Lower leg skin (tissue), 4 donors: ENCODE results near the gene SDK2. TPM values are rescaled to one million over a fixed set of nuclear protein-coding genes. Genes with fewer than 3 reads are reported as not detected.

Source experiments
- DNase-seq, 2 donors: peaks; one replicate each; pipeline ENCODE4 v3.0.0-alpha.2; 2019; ENCODE audit warnings: low spot score in 2 of 2
- H3K4me3 ChIP-seq: fragments of 200-600 bp; sonication (generic); 2 replicates; pipeline ENCODE4 v1.5.1; 2017; ENCODE audit warnings: mild to moderate bottlenecking, low read depth; ENCODE audit not compliant: poor library complexity, severe bottlenecking
- CTCF ChIP-seq, 3 donors: fragments of 450-650 bp; IDR thresholded peaks; one replicate each; pipeline ENCODE4 v1.5.1; 2016; ENCODE audit warnings: antibody characterized with exemption in 3 of 3, mild to moderate bottlenecking in 3 of 3, moderate library complexity in 2 of 3
- POLR2A ChIP-seq, 2 donors: fragments of 450-650 bp; IDR thresholded peaks; one replicate each; pipeline ENCODE4 v1.6.1; 2016 to 2017; ENCODE audit warnings: antibody characterized with exemption in 2 of 2, mild to moderate bottlenecking in 1 of 2, moderate library complexity in 1 of 2
- WGBS, 2 donors: methylation state at CpG; one replicate each; pipeline ENCODE4 v1.1.5; 2018; 5-methylcytosine and 5-hydroxymethylcytosine counted together
- intact Hi-C: fragments of 100-400 bp; cut with DNase I; formaldehyde crosslinking; loops from one replicate; pipeline ENCODE4 v1.15.0; 2023; ENCODE audit warnings: low total_unique reads
- total RNA-seq, 4 donors: library from RNA; depleted of rRNA; stranded (reverse); fragments of >200 nt; gene quantifications; one replicate each; pipeline ENCODE4 v1.1.0, GENCODE V29; 2016

SDK2 gene
- total RNA-seq, 4 donors from 2014 or later: 1.5 to 4.4 (median 1.6) TPM

- TF ChIP-seq CTCF (IDR thresholded peaks at IDR 0.05): no peak
- no peak for TF ChIP-seq POLR2A (IDR thresholded peaks at IDR 0.05)
- no peak overlapping the region for H3K4me3 ChIP-seq
- 50 to 59% methylated on average over 11 of the region's 11 CpGs for WGBS, 2 donors
- no peak for DNase-seq
- intact Hi-C loops: no loop called here
These were observed 77.1 kb downstream of the SDK2 start for GRCh38 chr17:73566905-73567782.

DNA sequence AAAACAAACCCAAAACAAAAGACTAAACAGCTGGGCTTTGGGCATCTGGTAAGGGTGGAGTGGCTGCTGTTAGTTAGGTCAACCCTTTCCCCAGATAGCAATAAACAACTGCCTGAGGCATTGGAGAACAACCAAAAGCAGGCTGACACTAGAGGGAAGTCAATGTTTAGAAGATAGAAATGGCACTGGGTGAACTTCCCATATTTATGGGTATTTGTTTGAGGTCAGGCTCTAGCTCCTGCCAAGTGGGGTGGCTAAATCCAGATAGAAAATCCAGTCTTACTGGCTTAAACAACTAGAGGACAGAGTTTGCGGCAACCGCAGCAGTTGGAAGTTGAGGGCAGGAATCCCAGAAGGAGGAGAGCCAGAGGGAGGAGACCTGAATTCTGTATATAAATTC lies 79.4 kb downstream of the SDK2 start:
- H3K4me3 ChIP-seq: no peak overlapping the region
- intact Hi-C loops: no loop called here
- no peak for TF ChIP-seq CTCF (IDR thresholded peaks at IDR 0.05)
- TF ChIP-seq POLR2A (IDR thresholded peaks at IDR 0.05): no peak
- DNase-seq: no peak
- 8 to 14% methylated on average over 2 of the region's 2 CpGs for WGBS, 2 donors

DNA sequence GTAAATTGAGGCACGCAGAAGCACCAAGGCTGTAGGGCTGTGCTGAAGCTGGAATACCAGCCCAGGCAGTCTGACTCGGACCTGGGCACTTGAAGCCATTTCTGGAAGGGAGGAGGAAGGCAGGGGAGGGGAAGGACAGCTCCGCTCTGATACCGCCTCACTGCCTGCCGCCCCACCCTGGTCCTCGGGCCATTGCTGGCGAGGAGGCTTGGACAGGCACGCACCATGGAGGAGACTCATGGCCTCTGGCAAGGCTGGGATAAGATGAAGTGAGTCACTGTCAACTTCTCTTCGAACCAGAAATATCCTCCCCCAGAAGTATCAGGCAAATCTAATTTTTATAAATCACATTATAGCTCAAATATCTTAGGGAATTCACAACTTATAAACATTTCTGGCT lies 81.3 kb downstream of the SDK2 start:
- intact Hi-C loops: no loop called here
- WGBS, 2 donors: 8 to 22% methylated on average over 9 of the region's 9 CpGs
- no peak overlapping the region for H3K4me3 ChIP-seq
- DNase-seq: peak in 1 of 2 donors; percentile 56
- no peak for TF ChIP-seq CTCF (IDR thresholded peaks at IDR 0.05)
- TF ChIP-seq POLR2A (IDR thresholded peaks at IDR 0.05): no peak

DNA sequence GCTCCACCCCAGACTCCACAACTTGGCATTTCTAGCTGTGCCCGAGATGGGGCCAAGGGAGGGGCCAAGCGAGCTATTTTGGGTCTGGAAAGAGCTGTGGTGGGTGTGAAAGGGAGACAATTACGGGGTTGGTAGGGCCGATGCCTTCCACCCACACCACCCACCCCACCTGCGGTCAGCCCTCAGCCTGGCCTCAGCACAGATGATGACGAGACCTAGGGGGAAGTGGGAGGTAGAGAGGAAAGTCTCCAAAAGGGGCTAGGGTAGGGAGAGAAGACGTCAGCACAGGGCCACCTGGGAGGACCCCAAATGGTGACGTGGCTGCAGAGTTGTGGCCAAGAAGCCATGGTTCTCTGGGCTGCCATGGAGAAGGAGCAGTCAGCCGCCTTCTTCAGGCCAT lies 83.1 kb downstream of the SDK2 start:
- H3K4me3 ChIP-seq: no peak overlapping the region
- DNase-seq: no peak
- intact Hi-C loops: no loop called here
- WGBS, 2 donors: 56 to 65% methylated on average over 9 of the region's 9 CpGs
- no peak for TF ChIP-seq CTCF (IDR thresholded peaks at IDR 0.05)
- no peak for TF ChIP-seq POLR2A (IDR thresholded peaks at IDR 0.05)

DNA sequence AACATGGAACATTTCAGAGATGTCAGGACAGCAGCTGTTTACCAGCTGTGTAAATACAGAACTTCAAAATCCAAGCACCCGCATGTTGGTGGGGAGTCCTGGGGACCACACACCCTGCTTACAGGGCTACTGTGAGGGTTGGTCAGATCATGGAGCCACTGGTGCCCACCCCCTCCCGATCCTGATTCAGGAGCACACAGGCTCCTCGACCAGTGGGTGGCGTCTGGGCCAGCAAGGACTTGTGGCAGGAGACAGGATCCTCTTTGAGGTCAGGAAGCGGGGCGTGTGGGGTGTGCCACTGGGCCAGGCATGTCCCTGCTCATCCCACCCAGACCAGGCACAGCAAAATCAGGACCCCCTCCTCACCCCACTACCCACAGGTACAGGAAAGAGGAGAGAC lies 83.6 kb downstream of the SDK2 start:
- 24 to 38% methylated on average over 5 to 6 of the region's 6 CpGs for WGBS, 2 donors
- intact Hi-C loops: no loop called here
- TF ChIP-seq POLR2A (IDR thresholded peaks at IDR 0.05) (no peak), CTCF (IDR thresholded peaks at IDR 0.05) (no peak)
- DNase-seq: no peak
- no peak overlapping the region for H3K4me3 ChIP-seq
